GM18502 (cell line): ENCODE data around the gene UBL4B.

Experiments
- ATAC-seq: cut with Tn5 transposase; IDR thresholded peaks from one replicate; pipeline ENCODE4 v1.9.1; 2021; ENCODE audit warnings: mild to moderate bottlenecking; ENCODE audit not compliant: unreplicated experiment, poor library complexity

Gene UBL4B

GRCh38 chr1:110112656-110113055, 413 bp downstream of the UBL4B start:
- no peak for ATAC-seq

- ATAC-seq, result no peak
Measured at GRCh38 chr1:110113551-110113950, 1.3 kb downstream of the UBL4B start.

- ATAC-seq, result no peak
Measured at GRCh38 chr1:110114173-110114572, 1.9 kb downstream of the UBL4B start.

GRCh38 chr1:110114784-110115183, 2.5 kb downstream of the UBL4B start:
- ATAC-seq, result no peak

GRCh38 chr1:110118636-110119396, 6.6 kb downstream of the UBL4B start:
- ATAC-seq, result no peak

- ATAC-seq, result no peak
Measured at GRCh38 chr1:110119843-110120242, 7.6 kb downstream of the UBL4B start.

GRCh38 chr1:110120960-110121561, 8.8 kb downstream of the UBL4B start:
- no peak for ATAC-seq

GRCh38 chr1:110123224-110123623, 11.0 kb downstream of the UBL4B start:
- no peak for ATAC-seq

- ATAC-seq, result no peak
Measured at GRCh38 chr1:110125810-110126209, 13.6 kb downstream of the UBL4B start.

GRCh38 chr1:110130113-110130591, 17.9 kb downstream of the UBL4B start:
- no peak for ATAC-seq

GRCh38 chr1:110130989-110131388, 18.7 kb downstream of the UBL4B start:
- ATAC-seq, result no peak

- ATAC-seq, result no peak
Measured at GRCh38 chr1:110132682-110133081, 20.4 kb downstream of the UBL4B start.

GRCh38 chr1:110133436-110133835, 21.2 kb downstream of the UBL4B start:
- no peak for ATAC-seq

GRCh38 chr1:110134050-110134595, 21.9 kb downstream of the UBL4B start:
- ATAC-seq, result no peak

- no peak for ATAC-seq
Measured at GRCh38 chr1:110135246-110135645, 23.0 kb downstream of the UBL4B start.

- ATAC-seq, result no peak
Measured at GRCh38 chr1:110135666-110136065, 23.4 kb downstream of the UBL4B start.

GRCh38 chr1:110136911-110137310, 24.7 kb downstream of the UBL4B start:
- no peak for ATAC-seq

GRCh38 chr1:110138956-110139355, 26.7 kb downstream of the UBL4B start:
- no peak for ATAC-seq

GRCh38 chr1:110144366-110144765, 32.1 kb downstream of the UBL4B start:
- no peak for ATAC-seq

- ATAC-seq, result no peak
Measured at GRCh38 chr1:110148961-110149360, 36.7 kb downstream of the UBL4B start.

- no peak for ATAC-seq
Measured at GRCh38 chr1:110150330-110151174, 38.3 kb downstream of the UBL4B start, which contains the start of gene SLC6A17. SLC6A17 (plus strand) TSS chr1:110150494; CDS start chr1:110166930, 16,436 bp downstream.
